Motor neuron (in vitro differentiated cells): ENCODE results near the gene FKRP. TPM values are rescaled to one million over a fixed set of nuclear protein-coding genes. Genes with fewer than 3 reads are reported as not detected.
"Not testable (repeated sequence)": the region's sequence is repeated elsewhere in the genome, so short reads cannot be mapped to it uniquely, and the experiment has no call there.

Experiments used
- ATAC-seq, 8 experiments: fragments of 200-7000 bp; cut with Tn5 transposase; replicated peaks in 6 of 8; 2 replicates each; pipeline ENCODE4 v1.8.0; 2021; ENCODE audit warnings: mild to moderate bottlenecking in 8 of 8, moderate library complexity in 8 of 8
- H3K27ac ChIP-seq, 2 donors: fragments of 250-450 bp; sonication (Bioruptor Pico); 2 replicates each; pipeline ENCODE4 v1.9.0; 2021; ENCODE audit warnings: antibody characterized with exemption in 2 of 2, mild to moderate bottlenecking in 2 of 2, moderate library complexity in 1 of 2
- H3K4me1 ChIP-seq, 2 donors: fragments of 250-450 bp; sonication (Bioruptor Pico); replicated peaks in 1 of 2; 2 replicates each; pipeline ENCODE4 v1.6.1; 2021; ENCODE audit warnings: antibody characterized with exemption in 2 of 2, mild to moderate bottlenecking in 2 of 2, moderate library complexity in 1 of 2
- H3K4me3 ChIP-seq, 5 donors: fragments of 250-450 bp; sonication (Bioruptor Pico); 2 replicates each; pipeline ENCODE4 v1.9.0; 2021; ENCODE audit warnings: antibody characterized with exemption in 5 of 5, mild to moderate bottlenecking in 5 of 5, moderate library complexity in 4 of 5
- WGBS, 10 experiments: fragments of 450-650 bp; shearing (Covaris generic); methylation state at CpG; one replicate each; pipeline ENCODE4 v1.0.0; 2022; 5-methylcytosine and 5-hydroxymethylcytosine counted together
- in situ Hi-C, 9 experiments: fragments of 400-800 bp; cut with MboI; loops; one replicate each; pipeline ENCODE4 v1.15.0; 2021; ENCODE audit warnings: low sequenced_read_pairs in 9 of 9, low pct_unique_long_range_greater_than_20kb in 2 of 9; ENCODE audit not compliant: unreplicated experiment in 9 of 9
- total RNA-seq, 8 experiments: library from RNA; unstranded; fragments of 300-600 nt; gene quantifications; 2 replicates each; pipeline versions ENCODE4 v1.2.3 to v1.2.4, GENCODE V29; 2022

FKRP gene
- total RNA-seq, 8 experiments from 2014 or later, result 10.7 to 32.8 (median 19.1) TPM

DNA sequence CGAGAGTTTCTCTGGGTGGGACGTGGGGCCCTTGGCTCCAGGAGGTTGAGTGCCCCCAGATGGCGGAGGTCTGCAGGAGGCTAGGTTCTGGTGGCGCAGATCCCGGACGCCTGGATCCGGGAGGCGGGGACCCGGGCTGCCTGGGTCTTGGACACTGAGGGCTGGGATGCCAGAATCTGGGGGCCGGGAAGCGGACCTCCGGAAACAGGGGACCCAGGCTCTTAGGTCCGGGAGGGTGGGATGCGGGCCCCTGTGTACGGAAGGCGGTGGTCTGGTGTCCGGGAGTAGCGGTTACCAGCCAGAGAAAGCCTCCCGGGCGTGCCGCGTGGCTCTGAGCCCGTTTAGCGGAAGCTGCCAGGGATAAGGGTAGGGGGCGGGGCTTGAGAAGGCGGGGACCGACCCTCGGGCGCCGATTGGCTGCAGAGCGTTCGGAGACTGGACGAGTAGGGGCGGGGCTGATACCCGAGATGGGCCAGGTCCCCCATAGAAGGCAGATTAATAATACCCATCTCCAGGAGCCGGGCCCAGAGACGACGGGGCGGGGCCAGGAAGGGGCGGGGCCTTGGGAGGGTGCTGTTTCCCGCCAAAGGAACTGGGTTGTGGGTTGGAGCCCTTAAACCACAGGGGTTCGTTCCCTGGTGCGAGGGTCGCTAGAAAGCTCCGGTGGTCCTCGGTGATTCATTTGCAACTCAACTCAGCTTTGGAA lies 42.6 kb downstream of the FKRP start, which contains the start of gene SLC1A5:
SLC1A5 (minus strand) TSS at position 333 of the 706 bp plus-strand sequence. CDS start 629 bp downstream, outside the sequence.
- Histone ChIP-seq H3K27ac (peak within 1 kb of the TSS; percentile 92 to 95), H3K4me1 (peaks cover 18 to 25% of the 10 kb centered on the region in 2 donors), H3K4me3 (peak within 1 kb of the TSS; percentile 57 to 88 (median 73))
- peak; percentile 37 to 79 (median 72) for ATAC-seq
- in situ Hi-C loops, result no loop called here
- WGBS, 10 experiments, result 0 to 2% (median 0%) methylated on average over 1 to 8 of the region's 46 CpGs; no CpG with 5 or more reads in 6 of the 10 experiments

DNA sequence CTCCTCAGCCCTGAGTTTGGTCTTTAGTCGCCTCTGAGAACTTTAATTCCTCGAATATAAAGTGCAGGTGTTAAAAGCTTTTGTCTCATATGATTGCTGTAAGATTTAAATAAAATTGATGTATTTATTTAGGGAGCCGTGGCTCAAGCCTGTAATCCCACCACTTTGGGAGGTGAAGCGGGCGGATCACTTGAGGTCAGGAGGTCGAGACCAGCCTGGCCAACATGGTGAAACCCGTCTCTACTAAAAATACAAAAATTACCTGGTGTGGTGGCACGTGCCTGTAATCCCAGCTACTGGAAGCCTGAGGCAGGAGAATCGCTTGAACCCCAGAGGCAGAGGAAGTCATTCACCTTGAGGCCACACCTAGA lies 43.1 kb downstream of the FKRP start:
- Histone ChIP-seq H3K27ac (no peak overlapping the region), H3K4me3 (peak overlapping the region; percentile 8 to 76 (median 59)), H3K4me1 (peaks cover 12 to 21% of the 10 kb centered on the region in 2 donors)
- ATAC-seq, result no peak
- 0 to 80% (median 60%) methylated on average over 1 to 4 of the region's 9 CpGs; no CpG with 5 or more reads in 3 of the 10 experiments for WGBS, 10 experiments
- in situ Hi-C loops, result no loop called here

DNA sequence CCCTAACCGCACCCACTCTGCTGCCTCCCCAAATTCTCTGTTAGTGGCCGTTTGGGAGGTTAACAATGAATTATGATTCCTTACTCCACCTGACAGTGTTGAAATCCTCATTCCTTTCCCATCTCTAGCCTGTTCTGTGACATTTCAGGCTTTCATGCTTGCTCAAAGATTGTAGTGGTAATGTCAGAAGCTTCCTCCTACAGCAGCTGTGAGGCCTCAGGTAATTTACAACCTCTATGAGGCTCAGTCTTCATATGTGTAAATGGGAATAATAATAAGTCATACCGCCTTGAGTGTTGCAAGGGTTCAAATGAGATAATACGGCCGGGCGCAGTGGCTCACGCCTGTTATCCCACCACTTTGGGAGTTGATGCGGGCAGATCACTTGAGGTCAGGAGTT lies 43.5 kb downstream of the FKRP start:
- H3K4me3 ChIP-seq, result no peak overlapping the region
- WGBS, 10 experiments, result 64 to 100% (median 80%) methylated on average over 1 to 7 of the region's 8 CpGs; no CpG with 5 or more reads in 5 of the 10 experiments
- no peak overlapping the region for H3K27ac ChIP-seq
- ATAC-seq, result no peak
- in situ Hi-C loops, result no loop called here
- H3K4me1 ChIP-seq, result peaks cover 8 to 17% of the 10 kb centered on the region in 2 donors

DNA sequence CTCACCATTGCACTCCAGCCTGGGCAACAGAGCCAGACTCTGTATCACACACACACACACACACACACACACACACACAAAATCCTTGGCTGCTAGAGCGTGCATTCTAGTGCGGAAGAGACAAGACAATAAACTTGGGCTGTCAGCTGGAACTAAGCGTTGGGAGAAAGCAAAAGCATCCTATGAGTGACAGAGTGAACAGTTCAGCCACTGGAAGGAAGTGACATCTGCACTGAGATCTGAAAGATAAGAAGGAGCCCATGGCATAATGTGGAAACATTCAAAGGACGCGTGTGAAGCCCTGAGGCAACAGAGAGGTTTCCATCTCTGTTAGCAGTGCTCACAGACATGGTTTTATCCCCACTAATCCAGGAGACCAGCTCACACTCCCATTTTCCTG lies 46.1 kb downstream of the FKRP start:
- WGBS, 10 experiments, result 40 to 100% (median 88%) methylated on average over 2 to 5 of the region's 5 CpGs; no CpG with 5 or more reads in 2 of the 10 experiments

DNA sequence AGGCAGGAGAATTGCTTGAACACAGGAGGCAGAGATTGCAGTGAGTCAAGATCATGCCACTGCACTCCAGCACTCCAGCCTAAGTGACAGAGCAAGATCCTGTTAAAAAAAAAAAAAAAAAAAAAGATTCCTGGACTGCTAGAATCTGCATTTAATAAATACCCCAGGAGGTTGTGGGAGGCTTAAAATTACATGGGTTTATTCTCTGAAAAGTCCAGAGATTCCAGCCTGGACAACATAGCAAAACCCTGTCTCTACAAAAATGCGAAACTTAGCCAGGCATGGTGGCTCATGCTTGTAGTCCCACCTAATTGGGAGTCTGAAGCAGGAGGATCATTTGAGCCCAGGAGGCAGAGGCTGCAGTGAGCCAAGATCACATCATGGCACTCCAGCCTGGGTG lies 52.0 kb downstream of the FKRP start:
- WGBS, 10 experiments, result 100% methylated on average over 1 of the region's 1 CpG; no CpG with 5 or more reads in 8 of the 10 experiments
- in situ Hi-C loops, result no loop called here

More for the DNA sequence above, 46.1 kb downstream of the FKRP start:
- in situ Hi-C loops, result no loop called here
- Histone ChIP-seq H3K4me1 (peaks cover 11 to 19% of the 10 kb centered on the region in 2 donors), H3K27ac (no peak overlapping the region), H3K4me3 (no peak overlapping the region)
- ATAC-seq, result no peak

DNA sequence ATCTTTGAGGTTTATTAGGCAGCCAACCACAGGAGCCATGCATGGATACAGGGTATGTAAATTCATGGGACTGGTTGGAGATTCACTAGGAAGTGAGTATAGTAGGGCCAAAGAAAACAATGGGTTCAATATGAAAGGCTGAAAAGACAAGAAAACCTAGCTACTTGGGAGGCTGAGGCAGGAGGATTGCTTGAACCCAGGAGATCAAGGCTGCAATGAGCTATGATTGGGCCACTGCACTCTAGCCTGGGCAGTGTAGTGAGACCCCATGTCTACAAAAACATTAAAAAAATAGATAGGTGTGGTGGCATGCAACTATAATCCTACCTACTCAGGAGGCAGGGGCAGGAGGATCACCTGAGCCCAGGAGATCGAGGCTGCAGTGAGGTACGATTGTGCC lies 52.9 kb downstream of the FKRP start:
- in situ Hi-C loops, result no loop called here
- ATAC-seq, result no peak
- Histone ChIP-seq H3K4me1 (peaks cover 11 to 13% of the 10 kb centered on the region in 2 donors), H3K4me3 (no peak overlapping the region), H3K27ac (no peak overlapping the region)
- WGBS, 10 experiments, result 60 to 100% (median 90%) methylated on average over 1 to 2 of the region's 2 CpGs; no CpG with 5 or more reads in 6 of the 10 experiments

More for the DNA sequence above, 52.0 kb downstream of the FKRP start:
- ATAC-seq, result no peak
- Histone ChIP-seq H3K27ac (no peak overlapping the region), H3K4me3 (no peak overlapping the region), H3K4me1 (peaks cover 11 to 16% of the 10 kb centered on the region in 2 donors)

DNA sequence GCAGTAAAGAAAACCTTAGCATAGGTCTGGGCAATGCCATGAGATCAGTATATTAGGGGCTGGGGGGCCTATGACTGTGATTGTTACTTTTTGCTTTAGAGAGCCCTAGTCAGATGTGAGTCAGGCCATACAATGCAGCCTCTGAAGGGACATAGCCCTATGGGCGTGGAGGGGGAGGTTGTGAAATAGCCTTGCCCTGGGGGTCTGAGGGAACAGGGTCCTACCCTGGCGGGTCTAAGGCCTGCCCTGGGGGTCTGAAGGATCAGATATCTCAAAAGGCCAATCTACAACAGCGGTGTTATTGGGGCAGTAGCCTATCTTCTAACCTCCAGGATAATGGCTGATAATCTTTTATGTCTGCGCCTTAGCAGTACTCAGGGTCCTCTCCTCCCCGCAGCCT lies 56.3 kb downstream of the FKRP start:
- ATAC-seq, result no peak

DNA sequence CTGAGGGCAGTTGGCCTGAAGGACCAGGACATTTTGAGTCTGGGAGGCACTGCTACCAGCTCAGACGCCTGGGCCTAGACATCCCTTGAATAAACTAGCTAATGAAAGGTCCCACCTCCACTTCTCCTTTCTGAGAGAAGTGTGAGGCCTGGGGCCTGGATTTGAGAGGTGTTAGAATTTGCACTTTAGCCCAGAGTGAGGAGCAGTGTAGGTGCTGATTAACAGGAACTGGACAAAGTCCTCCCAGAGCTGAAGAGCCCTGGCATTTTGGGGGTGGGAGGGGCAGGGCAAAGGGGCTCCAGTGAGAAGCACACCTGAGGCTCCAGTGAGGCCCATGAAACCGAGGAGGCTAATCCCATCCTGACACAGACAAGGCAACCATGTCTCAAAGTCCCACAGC lies 57.7 kb downstream of the FKRP start:
- Histone ChIP-seq H3K27ac (no peak overlapping the region), H3K4me1 (no peaks in the 10 kb centered on the region), H3K4me3 (no peak overlapping the region)
- in situ Hi-C loops, result no loop called here
- no peak for ATAC-seq
- WGBS, 10 experiments, result 0 to 100% (median 60%) methylated on average over 1 of the region's 2 CpGs; no CpG with 5 or more reads in 7 of the 10 experiments

More for the DNA sequence above, 56.3 kb downstream of the FKRP start:
- Histone ChIP-seq H3K4me3 (no peak overlapping the region), H3K27ac (no peak overlapping the region), H3K4me1 (no peaks in the 10 kb centered on the region)
- WGBS, 10 experiments, result 74 to 100% (median 87%) methylated on average over 1 to 3 of the region's 5 CpGs; no CpG with 5 or more reads in 5 of the 10 experiments
- in situ Hi-C loops, result no loop called here

DNA sequence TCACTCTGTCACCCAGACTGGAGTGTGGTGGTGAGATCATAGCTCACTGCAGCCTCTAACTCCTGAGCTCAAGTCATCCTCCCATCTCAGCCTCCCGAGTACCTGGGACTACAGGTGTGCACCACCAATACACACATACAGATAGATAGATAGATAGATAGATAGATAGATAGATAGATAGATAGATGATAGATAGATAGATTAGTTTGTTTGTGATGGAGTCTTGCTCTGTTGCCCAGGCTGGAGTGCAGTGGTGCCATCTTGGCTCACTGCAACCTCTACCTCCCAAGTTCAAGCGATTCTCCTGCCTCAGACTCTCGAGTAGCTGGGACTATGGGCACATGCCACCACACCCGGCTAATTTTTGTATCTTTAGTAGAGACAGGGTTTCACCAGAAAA lies 58.6 kb downstream of the FKRP start:
- ATAC-seq, H3K4me3 ChIP-seq, in situ Hi-C loops, H3K27ac ChIP-seq, H3K4me1 ChIP-seq: not testable (repeated sequence)
- WGBS, 10 experiments, result 17 to 100% (median 93%) methylated on average over 1 to 4 of the region's 4 CpGs; no CpG with 5 or more reads in 3 of the 10 experiments

DNA sequence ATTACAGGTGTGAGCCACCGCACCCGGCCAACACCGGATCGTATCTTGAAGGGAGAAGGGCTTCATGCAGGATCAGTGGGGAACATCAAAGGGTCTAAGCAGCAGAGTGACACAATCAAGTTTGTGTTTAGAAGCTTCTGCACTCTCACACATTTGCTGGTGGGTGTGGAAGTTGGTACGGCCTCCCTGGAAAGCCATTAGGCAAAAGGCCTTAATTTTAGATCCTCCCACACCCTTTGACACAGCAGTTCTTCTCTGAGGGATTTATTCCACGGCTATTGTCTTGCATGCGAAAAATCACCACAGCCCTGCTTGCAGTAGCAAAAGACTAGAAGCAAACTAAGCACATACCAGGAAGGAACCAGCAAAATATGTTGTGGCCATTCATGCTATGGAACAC lies 60.8 kb downstream of the FKRP start:
- Histone ChIP-seq H3K27ac (no peak overlapping the region), H3K4me3 (no peak overlapping the region), H3K4me1 (no peaks in the 10 kb centered on the region)
- 19 to 100% (median 77%) methylated on average over 1 to 7 of the region's 7 CpGs; no CpG with 5 or more reads in 1 of the 10 experiments for WGBS, 10 experiments
- in situ Hi-C loops, result no loop called here
- ATAC-seq, result peak in 1 of 8 experiments; percentile 70

Other genes with a start within 250 kb of the FKRP start
- gene CALM3, start 144.7 kb upstream of the FKRP start, total RNA-seq, result 100 to 1,000 TPM; 107 to 350 (median 224) TPM
- 1 to 10 TPM in 1 of 8 experiments, under 1 TPM in 6, not detected in 1; 0.27 to 1.7 (median 0.51) TPM for gene PTGIR, start 121.0 kb upstream of the FKRP start, total RNA-seq
- gene GNG8, start 109.9 kb upstream of the FKRP start, total RNA-seq, result not detected
- 10 to 100 TPM in 4 of 8 experiments, 1 to 10 TPM in 4; 1.9 to 16.3 (median 10.4) TPM for gene DACT3, start 84.9 kb upstream of the FKRP start, total RNA-seq
- gene PRKD2, start 28.9 kb upstream of the FKRP start, total RNA-seq, result 10 to 100 TPM in 6 of 8 experiments, 1 to 10 TPM in 2; 6.5 to 33.2 (median 12.7) TPM
- gene STRN4, start 393 bp downstream of the FKRP start, total RNA-seq, result 10 to 100 TPM; 37.2 to 94.3 (median 75.1) TPM
- 10 to 100 TPM; 54.6 to 98.0 (median 77.7) TPM for gene SLC1A5, start 42.5 kb downstream of the FKRP start, total RNA-seq
- 100 to 1,000 TPM; 115 to 265 (median 145) TPM for gene AP2S1, start 104.8 kb downstream of the FKRP start, total RNA-seq
- gene ARHGAP35, start 114.9 kb downstream of the FKRP start, total RNA-seq, result 10 to 100 TPM; 17.5 to 53.7 (median 41.3) TPM